Measurements from ENCODE around the gene PML.

DNA sequence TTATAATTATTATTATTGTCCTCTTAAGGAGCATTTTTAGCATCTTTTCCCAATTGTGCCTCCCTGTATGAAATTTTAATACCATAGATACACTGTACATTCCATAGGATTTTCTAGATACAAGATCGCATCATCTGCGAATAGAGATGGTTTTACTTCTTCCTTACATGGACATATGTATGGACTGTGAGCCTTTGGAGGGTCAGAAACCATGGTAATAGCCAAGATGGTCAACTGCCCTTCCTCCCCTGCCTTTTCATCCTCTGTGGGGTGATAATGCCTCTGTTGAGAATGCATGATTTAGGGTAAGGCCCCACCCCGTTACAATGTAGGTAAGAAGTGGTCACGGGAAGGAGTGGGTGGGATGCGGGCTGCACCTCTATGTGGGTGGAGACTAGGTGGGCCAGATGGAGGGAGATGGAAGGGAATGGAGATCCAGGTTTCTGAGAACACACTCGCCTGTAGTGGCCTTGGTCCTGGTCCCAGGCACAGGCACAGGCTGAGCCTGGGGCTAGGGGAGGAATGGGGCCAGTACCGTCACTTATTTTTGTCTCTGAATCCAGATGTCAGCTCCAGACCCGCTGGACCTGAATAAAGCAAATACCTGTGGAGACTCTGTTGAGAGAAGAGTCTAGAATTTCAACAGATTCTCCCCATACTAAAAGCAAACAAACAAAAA lies 56.2 kb downstream of the PML start:
- TF ChIP-seq, protein P1, sequence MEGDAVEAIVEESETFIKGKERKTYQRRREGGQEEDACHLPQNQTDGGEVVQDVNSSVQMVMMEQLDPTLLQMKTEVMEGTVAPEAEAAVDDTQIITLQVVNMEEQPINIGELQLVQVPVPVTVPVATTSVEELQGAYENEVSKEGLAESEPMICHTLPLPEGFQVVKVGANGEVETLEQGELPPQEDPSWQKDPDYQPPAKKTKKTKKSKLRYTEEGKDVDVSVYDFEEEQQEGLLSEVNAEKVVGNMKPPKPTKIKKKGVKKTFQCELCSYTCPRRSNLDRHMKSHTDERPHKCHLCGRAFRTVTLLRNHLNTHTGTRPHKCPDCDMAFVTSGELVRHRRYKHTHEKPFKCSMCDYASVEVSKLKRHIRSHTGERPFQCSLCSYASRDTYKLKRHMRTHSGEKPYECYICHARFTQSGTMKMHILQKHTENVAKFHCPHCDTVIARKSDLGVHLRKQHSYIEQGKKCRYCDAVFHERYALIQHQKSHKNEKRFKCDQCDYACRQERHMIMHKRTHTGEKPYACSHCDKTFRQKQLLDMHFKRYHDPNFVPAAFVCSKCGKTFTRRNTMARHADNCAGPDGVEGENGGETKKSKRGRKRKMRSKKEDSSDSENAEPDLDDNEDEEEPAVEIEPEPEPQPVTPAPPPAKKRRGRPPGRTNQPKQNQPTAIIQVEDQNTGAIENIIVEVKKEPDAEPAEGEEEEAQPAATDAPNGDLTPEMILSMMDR (conservative IDR thresholded peaks at IDR 0.05; ENCODE audit: low read length), result no peak
- TF ChIP-seq EZH2phosphoT487 (IDR thresholded peaks at IDR 0.05; ENCODE audit: borderline replicate concordance), result no peak

Data from Loucy (cell line).